Measurements from ENCODE around the gene NTM. TPM values are rescaled to one million over a fixed set of nuclear protein-coding genes. Genes with fewer than 3 reads are reported as not detected.

NTM gene
- total RNA-seq, 4 donors from 2014 or later = 0.21 to 3.2 (median 0.84) TPM

- H3K27ac ChIP-seq = no peak overlapping the region
- WGBS, 2 donors = 78 to 81% methylated on average over 7 of the region's 7 CpGs
- TF ChIP-seq POLR2A (IDR thresholded peaks at IDR 0.05) = no peak
- TF ChIP-seq CTCF (IDR thresholded peaks at IDR 0.05) = no peak
- no peaks in the 10 kb centered on the region for H3K36me3 ChIP-seq
- H3K4me3 ChIP-seq = no peak overlapping the region
- no peaks in the 10 kb centered on the region for H3K9me3 ChIP-seq
- no peak for DNase-seq
- H3K4me1 ChIP-seq = peaks cover 0 to 16% (median 0%) of the 10 kb centered on the region in 3 donors
- peaks cover 0 to 30% (median 0%) of the 10 kb centered on the region in 4 donors for H3K27me3 ChIP-seq
- intact Hi-C loops (cut with DNase I) = no loop called here
These were observed 23.3 kb downstream of the NTM start for GRCh38 chr11:131393691-131394090.

GRCh38 chr11:131397675-131398074 is 27.3 kb downstream of the NTM start:
- WGBS, 2 donors = 43 to 94% methylated on average over 2 to 3 of the region's 3 CpGs
- Histone ChIP-seq H3K36me3 (no peaks in the 10 kb centered on the region), H3K27me3 (peaks cover 0 to 18% (median 0%) of the 10 kb centered on the region in 4 donors), H3K4me1 (no peaks in the 10 kb centered on the region), H3K9me3 (no peaks in the 10 kb centered on the region), H3K27ac (no peak overlapping the region), H3K4me3 (no peak overlapping the region)
- intact Hi-C loops (cut with DNase I) = no loop called here
- TF ChIP-seq CTCF (IDR thresholded peaks at IDR 0.05) = no peak
- no peak for TF ChIP-seq POLR2A (IDR thresholded peaks at IDR 0.05)
- no peak for DNase-seq

- WGBS, 2 donors = 25 to 67% methylated on average over 1 of the region's 1 CpG
- H3K4me3 ChIP-seq = no peak overlapping the region
These were observed 31.6 kb downstream of the NTM start for GRCh38 chr11:131402040-131402439.

GRCh38 chr11:131404010-131404409 is 33.6 kb downstream of the NTM start:
- Histone ChIP-seq H3K27me3 (no peaks in the 10 kb centered on the region), H3K9me3 (no peaks in the 10 kb centered on the region), H3K36me3 (no peaks in the 10 kb centered on the region), H3K4me3 (no peak overlapping the region), H3K27ac (no peak overlapping the region), H3K4me1 (no peaks in the 10 kb centered on the region)
- intact Hi-C loops (cut with DNase I) = no loop called here
- 78 to 85% methylated on average over 9 of the region's 9 CpGs for WGBS, 2 donors
- no peak for DNase-seq
- no peak for TF ChIP-seq CTCF (IDR thresholded peaks at IDR 0.05)
- TF ChIP-seq POLR2A (IDR thresholded peaks at IDR 0.05) = no peak

More at GRCh38 chr11:131402040-131402439, 31.6 kb downstream of the NTM start:
- no peaks in the 10 kb centered on the region for H3K27me3 ChIP-seq
- H3K9me3 ChIP-seq = no peaks in the 10 kb centered on the region
- DNase-seq = no peak
- no peaks in the 10 kb centered on the region for H3K4me1 ChIP-seq
- H3K27ac ChIP-seq = no peak overlapping the region
- intact Hi-C loops (cut with DNase I) = no loop called here
- TF ChIP-seq CTCF (IDR thresholded peaks at IDR 0.05) = no peak
- no peaks in the 10 kb centered on the region for H3K36me3 ChIP-seq

GRCh38 chr11:131408025-131408640 is 37.7 kb downstream of the NTM start:
- no peak for TF ChIP-seq POLR2A (IDR thresholded peaks at IDR 0.05)
- peak in 3 of 6 experiments; percentile 16 to 60 (median 41) for TF ChIP-seq CTCF (IDR thresholded peaks at IDR 0.05)
- no peaks in the 10 kb centered on the region for H3K36me3 ChIP-seq
- H3K4me3 ChIP-seq = no peak overlapping the region
- DNase-seq = no peak
- no peaks in the 10 kb centered on the region for H3K9me3 ChIP-seq
- 40 to 45% methylated on average over 4 to 5 of the region's 5 CpGs for WGBS, 2 donors
- H3K27me3 ChIP-seq = no peaks in the 10 kb centered on the region
- intact Hi-C loops (cut with DNase I) = no loop called here
- H3K27ac ChIP-seq = no peak overlapping the region
- no peaks in the 10 kb centered on the region for H3K4me1 ChIP-seq

Data from esophagus squamous epithelium (tissue), 5 donors.